ENCODE data around the gene MYH6.

DNA sequence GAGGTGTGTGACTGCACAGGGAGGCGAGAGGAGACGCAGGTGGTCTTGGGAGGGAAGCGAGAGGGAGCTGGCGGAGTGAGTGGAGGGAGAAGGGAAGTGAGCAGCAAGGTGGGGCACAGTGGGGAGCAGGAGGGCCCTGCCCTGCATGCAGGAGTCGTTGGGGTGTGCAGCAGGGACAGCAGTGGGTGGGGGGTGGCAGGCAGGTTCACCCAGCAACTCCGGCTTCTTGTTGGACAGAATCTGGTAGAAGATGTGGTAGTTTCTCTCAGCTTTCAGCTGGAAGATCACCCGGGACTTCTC lies 5.0 kb downstream of the MYH6 start:
- TF ChIP-seq, protein P1, sequence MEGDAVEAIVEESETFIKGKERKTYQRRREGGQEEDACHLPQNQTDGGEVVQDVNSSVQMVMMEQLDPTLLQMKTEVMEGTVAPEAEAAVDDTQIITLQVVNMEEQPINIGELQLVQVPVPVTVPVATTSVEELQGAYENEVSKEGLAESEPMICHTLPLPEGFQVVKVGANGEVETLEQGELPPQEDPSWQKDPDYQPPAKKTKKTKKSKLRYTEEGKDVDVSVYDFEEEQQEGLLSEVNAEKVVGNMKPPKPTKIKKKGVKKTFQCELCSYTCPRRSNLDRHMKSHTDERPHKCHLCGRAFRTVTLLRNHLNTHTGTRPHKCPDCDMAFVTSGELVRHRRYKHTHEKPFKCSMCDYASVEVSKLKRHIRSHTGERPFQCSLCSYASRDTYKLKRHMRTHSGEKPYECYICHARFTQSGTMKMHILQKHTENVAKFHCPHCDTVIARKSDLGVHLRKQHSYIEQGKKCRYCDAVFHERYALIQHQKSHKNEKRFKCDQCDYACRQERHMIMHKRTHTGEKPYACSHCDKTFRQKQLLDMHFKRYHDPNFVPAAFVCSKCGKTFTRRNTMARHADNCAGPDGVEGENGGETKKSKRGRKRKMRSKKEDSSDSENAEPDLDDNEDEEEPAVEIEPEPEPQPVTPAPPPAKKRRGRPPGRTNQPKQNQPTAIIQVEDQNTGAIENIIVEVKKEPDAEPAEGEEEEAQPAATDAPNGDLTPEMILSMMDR (IDR thresholded peaks at IDR 0.05; ENCODE audit: extremely low read depth in 1 of 2, insufficient read depth in 1 of 2, low read depth in 1 of 2, low read length in 2 of 2) = no peak
- no peak for TF ChIP-seq EZH2 (IDR thresholded peaks at IDR 0.05; ENCODE audit: borderline replicate concordance, low read depth, low read length, severe bottlenecking)
- TF ChIP-seq MYC (IDR thresholded peaks at IDR 0.05; ENCODE audit: low read depth, low read length) = no peak
- TF ChIP-seq POLR2A (IDR thresholded peaks at IDR 0.05; ENCODE audit: low read depth, low read length) = no peak
- TF ChIP-seq POLR2AphosphoS5 (IDR thresholded peaks at IDR 0.05; ENCODE audit: insufficient read depth, low read depth, low read length) = no peak
- TF ChIP-seq, protein P2, sequence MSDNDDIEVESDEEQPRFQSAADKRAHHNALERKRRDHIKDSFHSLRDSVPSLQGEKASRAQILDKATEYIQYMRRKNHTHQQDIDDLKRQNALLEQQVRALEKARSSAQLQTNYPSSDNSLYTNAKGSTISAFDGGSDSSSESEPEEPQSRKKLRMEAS (IDR thresholded peaks at IDR 0.05; ENCODE audit: insufficient read depth, insufficient read length) = no peak

All from endothelial cell of umbilical vein (primary cell).